GM23338 (cell line): ENCODE data around the gene PAX9. TPM values are rescaled to one million over a fixed set of nuclear protein-coding genes. Genes with fewer than 3 reads are reported as not detected.

Experiments
- ATAC-seq: fragments of 200-7000 bp; cut with Tn5 transposase; 3 replicates; pipeline ENCODE4 v1.9.1; 2020
- DNase-seq: peaks from one replicate; pipeline ENCODE4 v3.0.0-alpha.2; 2015; ENCODE audit warnings: low spot score
- H2AFZ ChIP-seq: fragments of 200-600 bp; sonication (generic); 2 replicates; pipeline ENCODE4 v1.8.0; 2016; ENCODE audit warnings: antibody characterized with exemption, mild to moderate bottlenecking, moderate library complexity
- H3F3A ChIP-seq: fragments of 200-600 bp; sonication (generic); replicated peaks from 2 replicates; pipeline ENCODE4 v1.8.0; 2017; ENCODE audit warnings: antibody characterized with exemption, mixed run types, low read depth
- H3K27ac ChIP-seq: fragments of 200-600 bp; sonication (generic); 2 replicates; pipeline ENCODE4 v1.6.1; 2016; ENCODE audit warnings: low read depth
- H3K27me3 ChIP-seq: fragments of 200-600 bp; sonication (generic); 2 replicates; pipeline ENCODE4 v1.8.0; 2016; ENCODE audit warnings: mild to moderate bottlenecking, mixed run types, moderate library complexity; ENCODE audit not compliant: insufficient read depth
- H3K36me3 ChIP-seq: fragments of 200-600 bp; sonication (generic); 2 replicates; pipeline ENCODE4 v1.8.0; 2016; ENCODE audit warnings: mild to moderate bottlenecking; ENCODE audit not compliant: insufficient read depth
- H3K4me1 ChIP-seq: fragments of 200-600 bp; sonication (generic); 2 replicates; pipeline ENCODE4 v1.8.0; 2016; ENCODE audit warnings: mild to moderate bottlenecking, moderate library complexity; ENCODE audit not compliant: insufficient read depth
- H3K4me2 ChIP-seq: fragments of 200-600 bp; sonication (generic); 2 replicates; pipeline ENCODE4 v1.7.1; 2017; ENCODE audit warnings: mixed run types
- H3K4me3 ChIP-seq: fragments of 200-600 bp; sonication (generic); 2 replicates; pipeline ENCODE4 v1.6.1; 2016; ENCODE audit warnings: mixed run types
- H3K79me2 ChIP-seq: fragments of 200-600 bp; sonication (generic); replicated peaks from 2 replicates; pipeline ENCODE4 v1.8.0; 2017; ENCODE audit warnings: mild to moderate bottlenecking; ENCODE audit not compliant: insufficient read depth
- H3K9me2 ChIP-seq: fragments of 200-600 bp; sonication (generic); 2 replicates; pipeline ENCODE4 v1.8.0; 2017; ENCODE audit not compliant: insufficient read depth
- H4K20me1 ChIP-seq: fragments of 200-600 bp; sonication (generic); replicated peaks from 2 replicates; pipeline ENCODE4 v1.8.0; 2017; ENCODE audit warnings: mild to moderate bottlenecking; ENCODE audit not compliant: insufficient read depth
- H3K27ac Mint-ChIP-seq: 2 replicates; pipeline ENCODE4 v1.8.0; 2020; ENCODE audit warnings: inconsistent platforms, mild to moderate bottlenecking, moderate library complexity, mixed read lengths
- H3K27me3 Mint-ChIP-seq: 3 replicates; pipeline ENCODE4 v1.8.0; 2022; ENCODE audit warnings: low read depth, mild to moderate bottlenecking, moderate library complexity, mixed read lengths, inconsistent platforms; ENCODE audit not compliant: insufficient read depth, poor library complexity
- H3K36me3 Mint-ChIP-seq: 3 replicates; pipeline ENCODE4 v1.8.0; 2021; ENCODE audit warnings: low read depth, mild to moderate bottlenecking, inconsistent platforms, moderate library complexity, mixed read lengths
- H3K4me1 Mint-ChIP-seq: 3 replicates; pipeline ENCODE4 v1.8.0; 2020; ENCODE audit warnings: mild to moderate bottlenecking, inconsistent platforms, mixed read lengths
- H3K4me3 Mint-ChIP-seq: 3 replicates; pipeline ENCODE4 v1.8.0; 2021; ENCODE audit warnings: moderate library complexity, mild to moderate bottlenecking, inconsistent platforms, mixed read lengths
- H3K9me3 Mint-ChIP-seq: 3 replicates; pipeline ENCODE4 v1.8.0; 2020; ENCODE audit warnings: moderate library complexity, mild to moderate bottlenecking, inconsistent platforms, mixed read lengths
- CREB1 ChIP-seq: fragments of 250-450 bp; sonication (Bioruptor Pico); IDR thresholded peaks from 2 replicates; pipeline ENCODE4 v1.5.0; 2020; ENCODE audit warnings: low read depth, mild to moderate bottlenecking, moderate library complexity
- CTCF ChIP-seq, 2 experiments: fragments of 200-600 bp in 1 of 2; sonication (generic) in 1 of 2; conservative IDR thresholded peaks; 2 replicates each; pipeline versions ENCODE4 v1.5.1 to v1.6.1; 2016 to 2017; ENCODE audit warnings: antibody characterized with exemption in 2 of 2, low read depth in 2 of 2, mild to moderate bottlenecking in 2 of 2, moderate library complexity in 1 of 2
- ETS1 ChIP-seq: IDR thresholded peaks from 2 replicates; pipeline ENCODE4 v1.6.1; 2016; ENCODE audit warnings: antibody characterized with exemption
- EZH2 ChIP-seq: fragments of 200-600 bp; sonication (generic); IDR thresholded peaks from one replicate; pipeline ENCODE4 v1.8.0; 2017; ENCODE audit warnings: antibody characterized with exemption, mild to moderate bottlenecking, low read depth; ENCODE audit not compliant: unreplicated experiment
- EZH2phosphoT487 ChIP-seq: fragments of 200-600 bp; sonication (generic); IDR thresholded peaks from one replicate; pipeline ENCODE4 v1.8.1; 2018; ENCODE audit warnings: antibody characterized with exemption; ENCODE audit not compliant: unreplicated experiment
- JUNB ChIP-seq: IDR thresholded peaks from one replicate; pipeline ENCODE4 v1.6.1; 2016; ENCODE audit warnings: antibody characterized with exemption; ENCODE audit not compliant: unreplicated experiment
- NANOG ChIP-seq: IDR thresholded peaks from 2 replicates; pipeline ENCODE4 v1.6.1; 2016; ENCODE audit warnings: antibody characterized with exemption, borderline replicate concordance
- POLR2AphosphoS5 ChIP-seq: IDR thresholded peaks from 2 replicates; pipeline ENCODE4 v1.6.1; 2016; ENCODE audit warnings: antibody characterized with exemption, low read depth
- REST ChIP-seq: IDR thresholded peaks from one replicate; pipeline ENCODE4 v1.6.1; 2018; ENCODE audit warnings: antibody characterized with exemption; ENCODE audit not compliant: unreplicated experiment
- STAT1 ChIP-seq: IDR thresholded peaks from one replicate; pipeline ENCODE4 v1.6.1; 2016; ENCODE audit warnings: antibody characterized with exemption; ENCODE audit not compliant: unreplicated experiment
- ZNF114 ChIP-seq: fragments of 250-450 bp; sonication (Bioruptor Pico); IDR thresholded peaks from 2 replicates; pipeline ENCODE4 v1.5.0; 2020; ENCODE audit warnings: mild to moderate bottlenecking, moderate library complexity
- ZNF331 ChIP-seq: fragments of 250-450 bp; sonication (Bioruptor Pico); IDR thresholded peaks from 2 replicates; pipeline ENCODE4 v1.5.0; 2020; ENCODE audit warnings: low read depth, mild to moderate bottlenecking, moderate library complexity
- ZNF462 ChIP-seq: fragments of 250-450 bp; sonication (Bioruptor Pico); IDR thresholded peaks from 2 replicates; pipeline ENCODE4 v1.5.0; 2020; ENCODE audit warnings: mild to moderate bottlenecking, moderate library complexity
- polyA plus RNA-seq: library from polyadenylated mRNA; unstranded; fragments of >200 nt; fragmentation: Nextera tagmentation; extraction: Ambion mirVana; gene quantifications from 2 replicates; pipeline ENCODE4 v1.2.1, GENCODE V29; 2016
- total RNA-seq: library from RNA; depleted of rRNA; stranded (reverse); fragments of >200 nt; shearing (Covaris generic); gene quantifications from 2 replicates; pipeline ENCODE4 v1.2.3, GENCODE V29; 2014

The PAX9 gene
- total and polyA plus RNA-seq, 2 experiments from 2014 or later, result 0.74 TPM; not detected in 1

- DNase-seq (no peak), ATAC-seq (no peak)
- no peak overlapping the region for H3K4me3 Mint-ChIP-seq
- no peaks in the 10 kb centered on the region; the same call in 1 of the 2 replicates for H3K9me2 ChIP-seq
- no peaks in the 10 kb centered on the region for H3F3A ChIP-seq
- H3K27ac Mint-ChIP-seq, result no peak overlapping the region
- H3K9me3 Mint-ChIP-seq, result no peaks in the 10 kb centered on the region
- no peak for TF ChIP-seq REST
- TF ChIP-seq EZH2, result no peak
- TF ChIP-seq JUNB, result no peak
- TF ChIP-seq ZNF114, result no peak
- no peak for TF ChIP-seq POLR2AphosphoS5
- TF ChIP-seq ZNF462 (CRISPR knock-in tag), result no peak
- TF ChIP-seq CREB1 (CRISPR knock-in tag), result no peak
- no peak for TF ChIP-seq ZNF331 (CRISPR knock-in tag)
- TF ChIP-seq STAT1, result no peak
- TF ChIP-seq CTCF (conservative IDR thresholded peaks at IDR 0.05; ENCODE audit: low read depth in 2 of 2), result no peak
- no peak for TF ChIP-seq EZH2phosphoT487
- no peak for TF ChIP-seq NANOG
- TF ChIP-seq ETS1, result no peak
- no peaks in the 10 kb centered on the region for H3K36me3 ChIP-seq
- H3K4me3 ChIP-seq, result no peak overlapping the region
- H3K36me3 Mint-ChIP-seq, result no peaks in the 10 kb centered on the region
- no peak overlapping the region for H3K27ac ChIP-seq
- no peak overlapping the region for H2AFZ ChIP-seq
- peaks cover 17% of the 10 kb centered on the region for H3K4me1 Mint-ChIP-seq
- no peaks in the 10 kb centered on the region for H3K79me2 ChIP-seq
- H3K4me2 ChIP-seq, result 0 out of 2 replicates have a peak overlapping the region, but pooled peaks have one; percentile 7
- H3K27me3 Mint-ChIP-seq, result peaks cover 2% of the 10 kb centered on the region
- peaks cover 7% of the 10 kb centered on the region; the same call in 1 of the 2 replicates for H3K4me1 ChIP-seq
- H4K20me1 ChIP-seq, result peaks cover under 1% of the 10 kb centered on the region; the same call in 1 of the 2 replicates
- no peaks in the 10 kb centered on the region for H3K27me3 ChIP-seq
Observed at GRCh38 chr14:36723530-36723929, 61.9 kb downstream of the PAX9 start.
